ENCODE measurements around the gene IGFBPL1.
"Not testable (repeated sequence)": the region's sequence is repeated elsewhere in the genome, so short reads cannot be mapped to it uniquely, and the experiment has no call there.

DNA sequence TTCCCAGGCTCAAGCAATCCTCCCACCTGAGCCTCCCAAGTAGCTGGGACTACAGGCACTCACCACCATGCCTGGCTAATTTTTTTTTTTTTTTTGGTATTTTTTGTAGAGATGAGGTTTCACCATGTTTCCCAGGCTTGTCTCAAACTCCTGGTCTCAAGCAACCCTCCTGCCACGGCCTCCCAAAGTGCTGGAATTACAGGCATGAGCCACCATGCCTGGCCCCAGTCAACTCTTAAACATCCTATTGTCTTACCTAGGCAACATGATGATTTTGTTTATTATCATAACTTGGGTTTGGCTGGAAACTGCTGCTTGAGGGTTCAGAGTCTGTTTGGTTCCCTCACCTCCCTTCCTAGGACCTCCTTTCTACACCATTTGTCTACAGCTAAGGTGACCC is 25.1 kb downstream of the IGFBPL1 start:
- TF ChIP-seq, protein P1, sequence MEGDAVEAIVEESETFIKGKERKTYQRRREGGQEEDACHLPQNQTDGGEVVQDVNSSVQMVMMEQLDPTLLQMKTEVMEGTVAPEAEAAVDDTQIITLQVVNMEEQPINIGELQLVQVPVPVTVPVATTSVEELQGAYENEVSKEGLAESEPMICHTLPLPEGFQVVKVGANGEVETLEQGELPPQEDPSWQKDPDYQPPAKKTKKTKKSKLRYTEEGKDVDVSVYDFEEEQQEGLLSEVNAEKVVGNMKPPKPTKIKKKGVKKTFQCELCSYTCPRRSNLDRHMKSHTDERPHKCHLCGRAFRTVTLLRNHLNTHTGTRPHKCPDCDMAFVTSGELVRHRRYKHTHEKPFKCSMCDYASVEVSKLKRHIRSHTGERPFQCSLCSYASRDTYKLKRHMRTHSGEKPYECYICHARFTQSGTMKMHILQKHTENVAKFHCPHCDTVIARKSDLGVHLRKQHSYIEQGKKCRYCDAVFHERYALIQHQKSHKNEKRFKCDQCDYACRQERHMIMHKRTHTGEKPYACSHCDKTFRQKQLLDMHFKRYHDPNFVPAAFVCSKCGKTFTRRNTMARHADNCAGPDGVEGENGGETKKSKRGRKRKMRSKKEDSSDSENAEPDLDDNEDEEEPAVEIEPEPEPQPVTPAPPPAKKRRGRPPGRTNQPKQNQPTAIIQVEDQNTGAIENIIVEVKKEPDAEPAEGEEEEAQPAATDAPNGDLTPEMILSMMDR (optimal IDR thresholded peaks at IDR 0.05 in 1 of 3, IDR thresholded peaks at IDR 0.05 in 1 of 3, conservative IDR thresholded peaks at IDR 0.05 in 1 of 3; ENCODE audit: extremely low read depth in 1 of 3, insufficient read depth in 2 of 3, low read length in 3 of 3): not testable (repeated sequence)
- TF ChIP-seq EZH2 (IDR thresholded peaks at IDR 0.05; ENCODE audit: low read length): not testable (repeated sequence)

All from keratinocyte (primary cell).